ENCODE results near the gene ZDHHC8.

DNA sequence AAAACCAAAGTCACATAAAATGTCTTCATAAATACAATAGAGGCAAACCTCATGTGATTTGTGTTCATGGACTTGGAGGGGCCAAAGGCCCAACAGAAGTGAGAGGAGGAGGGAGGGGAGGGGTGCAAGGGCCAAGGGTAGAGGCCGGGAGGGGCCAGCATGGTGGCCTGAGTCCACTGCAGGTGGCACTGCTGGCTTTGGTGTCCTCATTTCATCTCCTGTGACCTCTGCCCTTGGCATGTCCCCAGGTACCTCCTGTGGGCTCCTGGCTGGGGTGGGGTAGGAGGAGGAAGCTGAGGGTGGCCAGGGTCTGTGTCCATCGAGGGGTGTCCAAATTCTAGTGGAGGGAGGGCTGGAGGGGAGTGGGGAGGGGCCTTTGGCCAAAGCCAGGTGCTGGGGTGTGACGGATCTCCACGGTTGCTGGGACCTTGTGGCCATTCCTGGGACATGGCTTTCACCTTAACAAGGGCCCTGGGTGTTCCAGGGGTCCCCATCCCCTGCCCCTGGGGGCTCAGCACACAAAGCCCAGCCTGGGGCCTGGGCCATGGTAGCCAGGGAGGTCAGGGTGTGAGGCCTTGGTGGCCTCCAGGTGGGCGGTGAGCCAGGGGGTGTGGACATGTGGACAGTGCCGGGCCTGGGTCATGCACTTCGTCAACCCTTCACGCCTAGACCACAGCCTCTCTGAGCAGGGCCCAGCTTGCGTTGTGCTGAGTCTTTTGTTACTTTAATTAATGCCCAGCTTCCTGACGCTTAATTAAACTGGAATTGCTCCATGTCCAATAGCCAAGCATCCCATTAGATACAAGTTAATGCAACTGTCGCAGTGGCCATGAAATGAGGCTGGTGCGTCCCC lies 39.9 kb downstream of the ZDHHC8 start:
- TF ChIP-seq, protein P1, sequence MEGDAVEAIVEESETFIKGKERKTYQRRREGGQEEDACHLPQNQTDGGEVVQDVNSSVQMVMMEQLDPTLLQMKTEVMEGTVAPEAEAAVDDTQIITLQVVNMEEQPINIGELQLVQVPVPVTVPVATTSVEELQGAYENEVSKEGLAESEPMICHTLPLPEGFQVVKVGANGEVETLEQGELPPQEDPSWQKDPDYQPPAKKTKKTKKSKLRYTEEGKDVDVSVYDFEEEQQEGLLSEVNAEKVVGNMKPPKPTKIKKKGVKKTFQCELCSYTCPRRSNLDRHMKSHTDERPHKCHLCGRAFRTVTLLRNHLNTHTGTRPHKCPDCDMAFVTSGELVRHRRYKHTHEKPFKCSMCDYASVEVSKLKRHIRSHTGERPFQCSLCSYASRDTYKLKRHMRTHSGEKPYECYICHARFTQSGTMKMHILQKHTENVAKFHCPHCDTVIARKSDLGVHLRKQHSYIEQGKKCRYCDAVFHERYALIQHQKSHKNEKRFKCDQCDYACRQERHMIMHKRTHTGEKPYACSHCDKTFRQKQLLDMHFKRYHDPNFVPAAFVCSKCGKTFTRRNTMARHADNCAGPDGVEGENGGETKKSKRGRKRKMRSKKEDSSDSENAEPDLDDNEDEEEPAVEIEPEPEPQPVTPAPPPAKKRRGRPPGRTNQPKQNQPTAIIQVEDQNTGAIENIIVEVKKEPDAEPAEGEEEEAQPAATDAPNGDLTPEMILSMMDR (IDR thresholded peaks at IDR 0.05; ENCODE audit: low read depth, low read length) = no peak
- TF ChIP-seq EZH2phosphoT487 (IDR thresholded peaks at IDR 0.05; ENCODE audit: low read depth) = no peak

All from OCI-LY3 (cell line).